ENCODE measurements around the gene CNIH4. TPM values are rescaled to one million over a fixed set of nuclear protein-coding genes. Genes with fewer than 3 reads are reported as not detected.

Gene CNIH4
- total and polyA plus RNA-seq, 12 donors, result 10.0 to 73.0 (median 42.4) TPM

Small RNA genes lying within 50 kb of the gene (microRNA-seq; reads per million reads assigned to microRNA genes)
- gene MIR4742, result 2.2 to 2.8 (median 2.3) reads per million in 3 donors

Small RNA genes lying within 50 kb of the gene (small RNA-seq; reads per million reads assigned to genes)
- 0.25 to 0.47 reads per million in 2 donors for gene MIR4742

Other genes with a start within 250 kb of the CNIH4 start
- 10 to 100 TPM; 19.1 to 39.1 (median 27.6) TPM for gene FBXO28, start 242.8 kb upstream of the CNIH4 start, total RNA-seq
- gene FBXO28, start 242.8 kb upstream of the CNIH4 start, polyA plus RNA-seq, result 10 to 100 TPM in 2 of 3 donors, 1 to 10 TPM in 1; 7.0 to 16.0 (median 10.8) TPM
- gene DEGS1, start 173.6 kb upstream of the CNIH4 start, total RNA-seq, result 10 to 100 TPM; 31.4 to 77.4 (median 50.9) TPM
- 10 to 100 TPM; 24.5 to 73.8 (median 33.3) TPM for gene DEGS1, start 173.6 kb upstream of the CNIH4 start, polyA plus RNA-seq
- 10 to 100 TPM; 12.0 to 29.7 (median 20.1) TPM for gene NVL, start 26.7 kb upstream of the CNIH4 start, total RNA-seq
- gene NVL, start 26.7 kb upstream of the CNIH4 start, polyA plus RNA-seq, result 10 to 100 TPM; 38.5 to 77.0 (median 44.8) TPM
- 10 to 100 TPM; 48.7 to 92.0 (median 76.8) TPM for gene WDR26, start 77.9 kb downstream of the CNIH4 start, total RNA-seq
- gene WDR26, start 77.9 kb downstream of the CNIH4 start, polyA plus RNA-seq, result 10 to 100 TPM; 25.6 to 52.4 (median 36.5) TPM